NB4 (cell line): ENCODE measurements around the gene ADAMTS2.

Source experiments
- POLR2A ChIP-seq: IDR thresholded peaks from 2 replicates; pipeline ENCODE4 v1.6.1; 2011; ENCODE audit warnings: mild to moderate bottlenecking; ENCODE audit not compliant: insufficient read length; ENCODE audit errors: extremely low read depth
- TF ChIP-seq, protein P1 (sequence below): IDR thresholded peaks from one replicate; pipeline ENCODE4 v1.5.1; 2012; ENCODE audit warnings: low read depth, low read length
- TF ChIP-seq, protein P2 (sequence below): IDR thresholded peaks from 2 replicates; pipeline ENCODE4 v1.6.1; 2011; ENCODE audit warnings: low read depth, low read length

- TF ChIP-seq, protein P1, sequence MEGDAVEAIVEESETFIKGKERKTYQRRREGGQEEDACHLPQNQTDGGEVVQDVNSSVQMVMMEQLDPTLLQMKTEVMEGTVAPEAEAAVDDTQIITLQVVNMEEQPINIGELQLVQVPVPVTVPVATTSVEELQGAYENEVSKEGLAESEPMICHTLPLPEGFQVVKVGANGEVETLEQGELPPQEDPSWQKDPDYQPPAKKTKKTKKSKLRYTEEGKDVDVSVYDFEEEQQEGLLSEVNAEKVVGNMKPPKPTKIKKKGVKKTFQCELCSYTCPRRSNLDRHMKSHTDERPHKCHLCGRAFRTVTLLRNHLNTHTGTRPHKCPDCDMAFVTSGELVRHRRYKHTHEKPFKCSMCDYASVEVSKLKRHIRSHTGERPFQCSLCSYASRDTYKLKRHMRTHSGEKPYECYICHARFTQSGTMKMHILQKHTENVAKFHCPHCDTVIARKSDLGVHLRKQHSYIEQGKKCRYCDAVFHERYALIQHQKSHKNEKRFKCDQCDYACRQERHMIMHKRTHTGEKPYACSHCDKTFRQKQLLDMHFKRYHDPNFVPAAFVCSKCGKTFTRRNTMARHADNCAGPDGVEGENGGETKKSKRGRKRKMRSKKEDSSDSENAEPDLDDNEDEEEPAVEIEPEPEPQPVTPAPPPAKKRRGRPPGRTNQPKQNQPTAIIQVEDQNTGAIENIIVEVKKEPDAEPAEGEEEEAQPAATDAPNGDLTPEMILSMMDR = peak; percentile 1
- no peak for TF ChIP-seq POLR2A
- TF ChIP-seq, protein P2, sequence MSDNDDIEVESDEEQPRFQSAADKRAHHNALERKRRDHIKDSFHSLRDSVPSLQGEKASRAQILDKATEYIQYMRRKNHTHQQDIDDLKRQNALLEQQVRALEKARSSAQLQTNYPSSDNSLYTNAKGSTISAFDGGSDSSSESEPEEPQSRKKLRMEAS = no peak
These were observed 1.4 kb downstream of the ADAMTS2 start for GRCh38 chr5:179343719-179344430.
